Fibroblast of skin of right biceps (primary cell): Measurements from ENCODE around the gene HYAL2.
A peak's percentile ranks its signal among the peaks of the same experiment; 100 is the strongest.

Source experiments
- DNase-seq: peaks from one replicate; pipeline ENCODE4 v3.0.0-alpha.2; 2013

Gene HYAL2

DNA sequence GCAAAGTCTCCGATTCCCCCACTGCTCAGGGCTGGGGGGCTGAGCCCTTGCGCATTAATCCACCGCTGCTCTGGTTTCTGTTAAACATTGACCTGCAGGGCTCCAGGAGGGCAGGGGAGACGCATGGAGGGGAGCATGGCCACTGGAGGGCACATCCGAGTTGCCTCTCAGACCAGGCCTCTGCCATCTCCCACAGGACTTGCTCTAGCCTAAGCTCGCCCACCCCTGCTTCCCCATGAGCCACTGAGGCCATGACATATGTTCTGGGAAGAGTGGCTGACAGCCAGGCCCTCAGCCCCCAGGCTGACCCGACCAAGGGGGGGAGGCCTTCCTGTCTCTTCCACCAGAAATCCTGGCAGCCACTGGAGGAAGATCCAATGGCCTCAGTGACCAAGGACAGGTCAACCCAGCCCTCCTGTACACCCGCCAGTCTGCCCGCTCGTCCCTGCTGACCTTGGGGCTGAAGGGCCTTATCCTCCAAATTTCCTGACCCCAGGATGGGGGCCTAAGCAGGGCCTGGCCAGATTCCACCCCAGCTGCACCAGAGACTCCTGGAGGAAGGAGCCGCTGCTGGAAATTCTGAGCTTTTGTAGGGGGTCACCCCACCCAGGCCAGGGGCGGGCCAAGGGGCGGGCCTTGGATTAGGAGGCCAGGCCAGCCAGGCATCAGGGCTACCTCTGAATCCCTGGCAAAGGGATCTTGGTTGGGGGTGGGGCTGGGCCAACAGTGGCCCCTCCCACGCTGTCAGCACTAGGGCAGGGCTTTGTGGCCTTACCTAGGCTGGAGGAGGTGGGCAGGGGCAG lies 19.3 kb downstream of the HYAL2 start, which contains the start of gene HYAL1:
Gene HYAL1 (minus strand): TSS at position 562 of the 803 bp plus-strand sequence. CDS start 618 bp downstream, outside the sequence.
- DNase-seq: no peak

DNA sequence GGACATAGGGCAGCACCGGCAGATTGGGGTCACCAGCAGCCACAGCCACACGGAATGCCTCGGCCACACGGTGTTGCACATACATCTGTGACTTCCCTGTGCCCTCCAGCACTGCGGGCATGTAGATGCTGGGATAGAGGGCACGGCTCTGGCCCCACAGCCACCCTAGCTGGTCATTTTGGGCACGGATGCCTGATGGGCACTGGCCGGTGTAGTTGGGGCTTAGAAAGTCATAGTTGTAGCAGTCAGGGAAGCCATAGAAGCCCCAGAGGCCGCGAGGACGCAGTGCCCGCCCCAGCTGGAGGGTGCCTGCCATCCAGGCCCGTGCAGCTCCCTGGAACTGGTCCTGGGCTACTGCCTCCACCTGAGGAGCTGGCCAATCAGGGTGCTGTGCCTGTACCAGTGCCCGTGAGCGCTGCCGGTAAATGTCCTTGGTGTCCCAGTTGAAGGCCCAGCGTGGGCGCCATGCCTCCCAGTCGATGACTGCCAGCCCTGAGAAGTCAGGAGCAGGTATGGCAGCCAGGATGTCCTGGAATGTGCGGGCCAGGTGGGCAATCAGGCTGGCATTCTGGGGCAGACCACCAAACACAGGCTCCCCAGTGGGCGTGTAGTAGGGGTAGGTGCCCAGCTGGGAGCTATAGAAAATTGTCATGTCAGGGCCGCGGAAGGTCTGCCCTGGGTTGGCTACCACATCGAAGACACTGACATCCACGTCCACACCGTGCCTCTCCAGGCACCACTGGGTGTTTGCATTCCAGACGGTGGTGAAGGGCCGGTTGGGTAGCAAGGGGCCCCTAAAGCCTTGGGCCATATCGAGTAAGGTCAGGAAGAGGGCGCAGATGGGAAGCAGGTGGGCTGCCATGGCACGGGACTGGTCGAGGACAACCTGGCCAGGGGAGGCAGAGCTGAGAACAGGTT lies 20.2 kb downstream of the HYAL2 start:
- DNase-seq: no peak

- DNase-seq: no peak
Observed at GRCh38 chr3:50300681-50301254, 21.8 kb downstream of the HYAL2 start.

DNA sequence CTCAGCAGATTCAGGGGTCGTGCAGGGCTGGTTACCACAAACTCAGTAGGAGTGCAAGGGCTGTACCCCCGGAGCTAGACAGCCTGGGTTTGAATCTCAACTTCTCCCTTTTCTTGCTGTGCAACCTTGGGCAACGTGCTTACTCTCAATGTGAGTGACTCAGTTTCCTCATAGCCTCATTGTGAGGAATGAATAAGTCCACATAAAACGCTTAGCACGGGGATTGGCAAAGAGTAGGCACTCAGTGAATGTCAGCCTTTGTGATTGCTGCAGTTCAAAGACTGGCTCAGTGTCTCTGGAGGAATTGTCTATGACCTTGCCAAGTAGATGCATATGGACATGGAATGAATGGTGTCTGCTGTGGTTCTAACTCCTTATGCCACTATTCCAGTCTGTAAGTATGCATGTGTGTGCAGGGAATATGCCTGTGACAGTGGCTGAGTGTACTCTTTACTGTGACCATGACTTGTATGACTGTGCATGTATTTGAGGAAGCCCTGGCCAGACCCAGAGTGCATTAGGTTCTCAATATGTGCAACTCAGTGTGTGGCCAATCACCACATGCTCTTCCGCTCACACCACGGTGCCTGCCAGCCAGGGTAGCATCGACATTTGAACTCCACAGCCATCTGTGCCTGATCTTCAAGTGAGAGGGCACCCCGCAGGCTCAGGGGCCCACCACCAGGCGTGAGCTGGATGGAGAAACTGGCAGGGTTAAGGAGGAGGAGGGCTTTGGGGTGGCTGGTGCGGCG lies 22.4 kb downstream of the HYAL2 start:
- DNase-seq: peak; percentile 50

- DNase-seq: no peak
Observed at GRCh38 chr3:50299638-50299928, 23.0 kb downstream of the HYAL2 start.

DNA sequence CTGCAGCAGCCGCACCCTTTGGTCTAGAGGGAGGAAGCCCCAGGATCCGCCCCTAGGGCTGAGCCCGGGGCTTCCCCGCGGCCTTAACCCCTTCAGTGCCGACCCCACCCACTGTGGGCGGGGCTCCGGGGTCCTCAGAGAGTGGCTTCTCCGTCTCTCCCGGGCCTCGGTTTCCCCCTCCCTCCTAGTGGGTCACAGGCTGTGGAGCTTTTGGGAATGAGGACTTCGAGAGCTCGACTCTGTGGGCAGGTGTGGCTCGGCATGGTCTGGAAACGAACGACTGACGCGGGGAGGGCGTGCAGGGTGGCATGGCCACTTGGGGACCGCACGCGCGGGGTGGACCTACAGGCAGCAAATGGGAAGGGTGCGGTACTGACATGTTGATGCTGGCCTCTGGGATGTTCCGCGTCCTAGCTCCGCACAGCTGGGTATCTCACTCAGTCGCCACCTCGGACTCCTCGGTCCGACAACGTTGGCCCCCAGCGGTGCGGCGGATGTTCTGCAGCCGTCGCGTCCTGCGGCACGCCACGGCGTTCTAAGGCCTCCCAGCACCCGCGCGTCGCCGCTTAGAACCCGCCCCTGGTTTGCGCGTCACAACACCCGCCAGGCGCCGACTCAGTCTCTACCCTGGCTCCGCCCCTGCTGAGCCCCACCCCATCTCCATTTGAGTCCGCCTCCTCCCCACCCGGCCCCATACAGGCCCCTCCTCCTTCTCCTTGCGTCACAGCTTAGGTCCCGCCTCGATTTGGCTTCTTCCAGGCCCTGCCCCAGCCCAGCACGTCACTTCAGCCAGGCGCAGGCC lies 23.5 kb downstream of the HYAL2 start, which contains the start of the genes HYAL3 and NAA80:
Gene HYAL3 (minus strand): TSS at position 570 of the 802 bp plus-strand sequence. CDS start 3,803 bp downstream, outside the sequence.
Gene NAA80 (minus strand): TSS at position 570 of the 802 bp plus-strand sequence. CDS start 1,942 bp downstream, outside the sequence.
- DNase-seq: peak; percentile 99

DNA sequence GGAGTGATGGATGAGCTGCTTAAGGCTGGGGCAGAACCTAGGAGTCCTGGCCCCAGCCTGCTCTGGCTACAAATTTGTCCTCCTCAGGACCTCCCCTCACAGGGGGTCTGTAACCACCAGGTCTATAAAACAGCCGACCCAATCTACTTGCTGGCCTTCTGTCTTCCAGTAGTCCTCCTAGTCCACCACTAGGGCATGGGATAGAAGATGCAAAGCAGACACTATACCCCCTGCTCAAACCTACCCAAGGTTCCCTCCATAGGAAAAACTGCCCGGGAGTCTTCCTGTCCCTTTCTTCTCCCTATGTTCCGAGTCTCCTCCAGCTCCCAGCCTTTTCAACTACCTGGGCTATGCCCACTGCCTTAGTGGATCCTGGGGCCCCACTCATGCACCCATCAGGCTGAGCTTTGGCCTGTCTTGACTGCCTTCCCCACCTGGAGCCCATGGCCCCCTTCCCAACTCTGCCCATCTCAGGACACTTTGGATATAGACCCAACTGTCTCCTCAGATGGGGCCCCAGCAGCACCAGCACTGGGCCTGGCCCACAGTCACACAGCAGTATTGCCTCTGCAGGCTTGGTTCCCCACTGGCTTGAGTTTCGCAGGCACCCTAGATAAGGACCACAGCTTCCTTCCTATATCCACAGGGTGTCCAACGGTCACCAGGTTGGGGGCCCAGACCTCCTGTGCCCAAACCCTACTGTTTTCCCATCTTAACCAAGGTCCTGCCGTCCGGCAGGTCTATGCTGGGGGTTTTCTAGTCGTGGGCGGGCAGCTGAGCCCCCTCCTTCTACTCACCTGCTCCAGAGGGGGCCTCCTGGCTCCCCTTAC lies 24.4 kb downstream of the HYAL2 start:
- no peak for DNase-seq

DNA sequence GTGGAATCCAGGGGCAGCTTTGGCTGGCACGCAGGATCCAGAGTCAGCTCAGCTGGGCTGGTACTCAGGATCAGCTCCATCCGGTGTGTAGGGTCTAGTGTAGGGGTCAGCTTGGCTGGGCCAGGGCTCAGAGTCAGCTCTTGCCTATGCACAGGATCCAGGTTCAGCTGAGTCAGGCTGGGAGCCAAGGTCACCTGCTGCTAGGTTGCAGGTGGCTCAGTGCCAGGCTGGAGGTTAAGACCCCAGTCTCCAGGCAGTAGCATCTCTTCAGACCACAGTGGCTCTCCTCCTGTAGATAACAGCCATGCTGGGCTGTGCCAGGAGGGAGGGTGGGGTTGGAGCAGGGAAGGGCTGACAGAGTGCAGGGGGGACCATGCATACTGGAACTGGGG lies 25.2 kb downstream of the HYAL2 start:
- DNase-seq: no peak

DNA sequence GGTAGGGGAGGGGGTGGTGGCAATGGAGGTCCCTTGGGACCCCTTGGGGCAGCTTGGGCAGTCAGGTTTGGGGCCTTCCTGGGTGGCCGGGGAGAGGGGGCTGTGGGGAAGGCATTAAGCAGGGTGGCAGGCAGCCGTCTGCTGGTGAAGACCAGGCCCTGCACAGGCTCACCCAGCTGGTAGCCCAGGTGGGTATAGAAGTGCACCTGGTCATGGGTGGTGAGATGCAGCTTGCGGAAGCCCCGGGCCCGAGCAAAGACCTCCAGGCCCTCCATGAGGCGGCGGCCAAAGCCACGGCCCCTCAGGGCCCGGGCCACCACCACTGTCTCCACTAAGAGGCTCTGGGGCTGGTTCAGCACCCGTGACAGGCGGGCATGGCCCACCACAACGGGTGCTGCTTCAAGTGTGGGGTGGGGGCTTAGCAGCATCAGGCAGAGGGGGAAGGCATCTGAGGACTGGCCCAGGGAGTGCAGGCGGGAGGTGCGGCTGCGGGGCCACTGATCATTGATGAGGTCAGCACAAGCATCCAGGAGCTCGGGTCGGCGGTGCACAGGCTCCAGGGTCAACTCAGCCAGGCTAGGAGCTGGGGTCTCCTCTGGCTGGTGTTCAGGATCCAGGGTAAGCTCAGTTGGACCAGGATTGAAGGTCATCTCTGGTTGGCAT lies 25.7 kb downstream of the HYAL2 start:
- DNase-seq: no peak

- DNase-seq: no peak
Observed at GRCh38 chr3:50295553-50296431, 26.8 kb downstream of the HYAL2 start.

DNA sequence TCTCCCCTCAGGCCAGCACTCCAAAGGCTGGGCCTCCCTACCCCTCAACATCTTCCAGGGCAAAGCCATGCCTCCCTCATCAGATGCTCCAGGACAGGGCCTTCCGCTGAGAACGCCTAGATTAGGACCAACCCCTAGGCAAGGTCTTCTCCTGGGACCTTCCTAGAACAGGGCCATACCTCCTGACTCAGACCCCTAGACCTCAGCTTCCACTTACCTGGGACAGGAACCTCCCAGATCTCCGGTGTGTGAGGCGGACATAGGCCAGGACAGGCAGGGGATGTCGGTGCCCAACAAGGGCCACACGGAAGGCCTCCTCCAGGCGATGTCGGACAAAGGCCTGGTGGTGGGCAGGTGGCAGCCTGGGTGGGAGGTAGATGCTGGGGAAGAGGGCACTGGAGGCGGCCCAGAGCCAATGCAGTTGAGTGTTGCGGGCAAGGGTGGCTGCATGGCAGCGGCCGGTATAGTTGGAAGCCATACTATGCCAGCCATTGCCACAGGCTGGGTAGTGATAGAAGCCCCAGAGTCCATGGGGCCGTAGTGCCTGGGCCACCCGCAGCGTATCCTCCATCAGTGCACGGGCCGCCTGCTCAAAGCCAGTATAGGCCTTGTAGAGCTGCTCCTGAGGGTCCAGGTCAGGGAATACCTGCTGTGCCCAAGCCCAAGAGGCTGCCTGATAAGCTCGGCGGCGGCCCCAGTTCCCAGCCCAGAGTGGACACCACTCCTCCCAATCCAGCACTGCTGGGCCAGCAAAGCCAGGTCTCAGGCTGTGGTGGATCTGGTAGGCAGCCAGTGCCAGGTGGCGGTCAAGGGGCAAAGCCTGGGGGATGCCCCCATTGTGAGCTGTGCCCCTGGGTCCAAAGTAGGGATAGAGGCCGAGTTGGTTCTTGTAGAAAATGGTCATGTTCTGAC lies 27.8 kb downstream of the HYAL2 start:
- DNase-seq: no peak

DNA sequence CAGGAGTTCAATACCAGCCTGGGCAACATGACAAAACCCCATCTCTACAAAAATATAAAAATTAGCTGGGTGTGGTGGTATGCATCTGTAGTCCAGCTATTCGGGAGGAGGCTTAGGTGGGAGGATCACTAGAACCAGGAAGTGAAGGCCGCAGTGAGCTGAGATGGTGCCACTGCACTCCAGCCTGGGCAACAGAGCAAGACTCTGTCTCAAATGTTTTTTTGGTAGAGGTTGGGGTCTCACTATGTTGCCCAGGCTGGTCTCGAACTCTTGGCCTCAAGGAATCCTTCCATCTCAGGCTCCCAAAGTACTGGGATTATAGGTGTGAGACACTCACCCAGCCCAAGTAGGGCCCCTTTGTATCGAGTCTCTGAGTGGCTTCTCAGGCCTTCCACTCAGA lies 28.5 kb downstream of the HYAL2 start:
- DNase-seq: no peak

GRCh38 chr3:50293079-50293801 lies 29.3 kb downstream of the HYAL2 start:
- no peak for DNase-seq

- peak; percentile 97 for DNase-seq
Observed at GRCh38 chr3:50292159-50293078, 30.1 kb downstream of the HYAL2 start, which contains the start of gene IFRD2. Gene IFRD2, minus strand, starts transcription at chr3:50292429. Its CDS starts 155 bp downstream, at chr3:50292274.

DNA sequence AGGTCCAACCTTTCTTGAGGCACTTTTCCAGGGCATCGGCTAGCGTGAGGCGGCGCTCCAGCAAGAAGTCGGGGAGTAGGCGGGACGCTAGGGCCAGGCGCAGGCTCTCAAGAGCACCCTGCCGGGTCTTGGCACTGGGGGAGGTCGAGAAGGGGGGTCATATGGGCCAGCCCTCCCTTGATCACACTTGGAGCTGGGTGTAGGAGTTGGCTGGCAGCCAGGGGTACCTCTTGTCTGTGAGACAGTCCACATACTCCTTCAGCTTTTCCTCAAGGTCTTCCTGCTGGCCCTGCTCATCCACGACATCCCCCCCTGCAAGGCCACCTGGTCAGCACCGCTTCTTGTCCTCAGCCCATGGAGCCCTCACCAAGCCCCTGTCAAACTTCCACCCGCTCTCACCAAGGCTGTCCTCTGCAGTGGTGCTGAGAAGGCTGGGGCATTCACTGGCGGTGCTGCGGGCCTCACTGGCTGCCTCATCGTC lies 32.3 kb downstream of the HYAL2 start:
- no peak for DNase-seq

DNA sequence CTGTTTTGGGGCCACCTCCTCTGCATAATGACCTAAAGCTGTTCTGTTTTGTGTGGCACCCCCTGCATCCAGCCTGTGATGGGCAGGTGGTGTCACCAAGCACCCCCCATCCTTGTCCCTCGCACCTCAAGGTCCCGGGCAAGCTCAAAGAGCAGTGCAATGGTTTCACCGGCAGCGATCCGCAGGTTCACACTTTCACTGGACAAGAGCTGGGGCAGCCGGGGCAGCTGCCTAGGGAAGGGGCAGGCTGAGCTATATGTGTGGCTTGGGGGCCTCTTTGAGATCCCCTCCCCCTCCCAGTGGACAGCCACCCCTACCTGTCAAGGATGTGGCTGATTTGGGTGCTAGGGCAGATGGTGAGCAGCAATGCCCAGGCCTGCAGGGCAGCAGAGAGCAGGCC lies 33.4 kb downstream of the HYAL2 start:
- DNase-seq: no peak
